GM10248 (cell line): ENCODE results near the gene CBFA2T3.

Experiments used
- CTCF ChIA-PET: fragments of 300-600 bp; sonication (Branson Sonifier 250); formaldehyde crosslinking; extraction: SDS; loops from one replicate; lab custom pipeline; 2021; ENCODE audit warnings: antibody characterized with exemption; lab: Yijun Ruan, JAX
- POLR2A ChIA-PET: fragments of 350-650 bp; sonication (Branson Sonifier 250); formaldehyde crosslinking; extraction: SDS; loops from one replicate; lab custom pipeline; 2020; ENCODE audit warnings: antibody characterized with exemption; lab: Yijun Ruan, JAX
- DNase-seq: peaks from one replicate; pipeline ENCODE4 v3.0.0; 2012; ENCODE audit errors: extremely low spot score
- TF ChIP-seq, protein P1 (sequence below): IDR thresholded peaks from 2 replicates; pipeline ENCODE4 v1.5.1; 2012; ENCODE audit warnings: mild to moderate bottlenecking, low read depth; ENCODE audit errors: extremely low read depth, missing control alignments, control extremely low read depth

The CBFA2T3 gene

DNA sequence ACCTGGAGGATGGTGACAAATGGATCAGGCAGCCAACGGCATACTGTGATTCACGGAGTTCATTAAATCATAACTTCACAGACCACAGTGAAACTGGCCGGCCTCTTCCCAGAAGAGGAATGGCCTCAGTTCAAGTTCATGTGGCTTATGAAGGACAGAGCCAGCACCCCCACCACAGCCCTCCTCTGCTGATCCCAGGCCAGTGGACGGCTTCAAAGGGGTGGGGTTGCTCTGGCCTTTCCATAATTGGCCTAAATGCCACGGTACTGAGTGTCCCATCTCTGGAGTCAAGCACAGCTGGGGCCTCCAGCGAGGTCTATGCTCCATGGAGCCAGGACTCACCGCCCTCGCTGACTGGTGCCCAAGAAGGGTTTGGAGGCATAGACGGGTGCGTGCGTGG lies 141.6 kb downstream of the CBFA2T3 start:
- ChIA-PET CTCF (no interaction called here), POLR2A (no interaction called here)
- no peak for DNase-seq
- TF ChIP-seq, protein P1, sequence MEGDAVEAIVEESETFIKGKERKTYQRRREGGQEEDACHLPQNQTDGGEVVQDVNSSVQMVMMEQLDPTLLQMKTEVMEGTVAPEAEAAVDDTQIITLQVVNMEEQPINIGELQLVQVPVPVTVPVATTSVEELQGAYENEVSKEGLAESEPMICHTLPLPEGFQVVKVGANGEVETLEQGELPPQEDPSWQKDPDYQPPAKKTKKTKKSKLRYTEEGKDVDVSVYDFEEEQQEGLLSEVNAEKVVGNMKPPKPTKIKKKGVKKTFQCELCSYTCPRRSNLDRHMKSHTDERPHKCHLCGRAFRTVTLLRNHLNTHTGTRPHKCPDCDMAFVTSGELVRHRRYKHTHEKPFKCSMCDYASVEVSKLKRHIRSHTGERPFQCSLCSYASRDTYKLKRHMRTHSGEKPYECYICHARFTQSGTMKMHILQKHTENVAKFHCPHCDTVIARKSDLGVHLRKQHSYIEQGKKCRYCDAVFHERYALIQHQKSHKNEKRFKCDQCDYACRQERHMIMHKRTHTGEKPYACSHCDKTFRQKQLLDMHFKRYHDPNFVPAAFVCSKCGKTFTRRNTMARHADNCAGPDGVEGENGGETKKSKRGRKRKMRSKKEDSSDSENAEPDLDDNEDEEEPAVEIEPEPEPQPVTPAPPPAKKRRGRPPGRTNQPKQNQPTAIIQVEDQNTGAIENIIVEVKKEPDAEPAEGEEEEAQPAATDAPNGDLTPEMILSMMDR: no peak

DNA sequence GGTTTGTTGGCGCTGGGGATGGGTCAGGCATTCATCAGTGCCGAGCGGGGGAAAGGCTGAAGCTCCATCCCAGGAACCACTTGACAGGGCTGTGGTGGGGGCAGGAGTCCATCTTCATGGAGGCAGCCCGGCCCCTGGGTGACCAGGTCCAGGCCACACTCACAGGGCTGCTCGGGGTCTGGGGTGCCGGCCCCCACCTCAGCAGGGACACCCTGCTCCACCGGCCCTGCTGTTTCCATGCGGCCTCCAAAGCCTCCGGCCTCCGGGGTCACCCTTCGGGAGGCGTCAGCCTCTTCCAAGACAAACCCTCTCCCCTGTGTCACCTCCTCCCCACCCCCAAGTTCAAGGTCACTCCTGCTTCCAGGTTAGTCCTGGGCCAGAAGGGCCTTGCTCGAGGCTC lies 142.3 kb downstream of the CBFA2T3 start:
- DNase-seq: no peak
- CTCF ChIA-PET: no interaction called here
- POLR2A ChIA-PET: no interaction called here
- TF ChIP-seq, protein P1: no peak

GRCh38 chr16:88833086-88833485 lies 143.9 kb downstream of the CBFA2T3 start:
- ChIA-PET POLR2A (interaction anchor here (0.7 kb wide), 1 partner anchor 24 kb away, joined by 3 read pairs; no protein-coding TSS in a partner anchor), CTCF (no interaction called here)
- TF ChIP-seq, protein P1: no peak
- DNase-seq: no peak

- ChIA-PET CTCF (no interaction called here), POLR2A (no interaction called here)
- no peak for DNase-seq
- TF ChIP-seq, protein P1: no peak
Observed at GRCh38 chr16:88831838-88832237, 145.2 kb downstream of the CBFA2T3 start.

DNA sequence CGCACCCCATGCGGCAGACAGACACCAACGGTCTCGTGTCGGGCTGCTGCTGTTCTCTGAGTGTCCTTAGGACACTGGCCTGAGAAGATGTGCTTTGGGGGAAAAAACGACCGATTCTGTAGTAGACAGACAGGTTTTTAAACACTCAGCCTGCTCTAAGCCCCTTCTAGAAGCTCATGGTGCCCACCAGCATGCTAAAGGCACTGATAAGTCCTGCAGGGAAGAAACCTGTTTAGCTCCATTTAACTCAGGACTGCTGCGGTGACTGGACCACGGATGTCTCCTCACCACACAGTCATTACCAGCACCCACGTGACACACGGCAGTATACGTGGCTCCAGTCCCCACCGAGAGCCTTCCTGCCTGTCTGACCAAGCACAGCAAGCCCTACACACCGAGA lies 146.2 kb downstream of the CBFA2T3 start:
- CTCF ChIA-PET: interaction anchor here (1.6 kb wide), 1 partner anchor 14 kb away, joined by 3 read pairs; no protein-coding TSS in a partner anchor
- POLR2A ChIA-PET: no interaction called here
- no peak for DNase-seq
- TF ChIP-seq, protein P1: no peak

- ChIA-PET CTCF (interaction anchor here (1.6 kb wide), 1 partner anchor 14 kb away, joined by 3 read pairs; no protein-coding TSS in a partner anchor), POLR2A (no interaction called here)
- TF ChIP-seq, protein P1: no peak
- no peak for DNase-seq
Observed at GRCh38 chr16:88830258-88830657, 146.7 kb downstream of the CBFA2T3 start.
